Measurements from ENCODE around the gene RPS6KA2.

DNA sequence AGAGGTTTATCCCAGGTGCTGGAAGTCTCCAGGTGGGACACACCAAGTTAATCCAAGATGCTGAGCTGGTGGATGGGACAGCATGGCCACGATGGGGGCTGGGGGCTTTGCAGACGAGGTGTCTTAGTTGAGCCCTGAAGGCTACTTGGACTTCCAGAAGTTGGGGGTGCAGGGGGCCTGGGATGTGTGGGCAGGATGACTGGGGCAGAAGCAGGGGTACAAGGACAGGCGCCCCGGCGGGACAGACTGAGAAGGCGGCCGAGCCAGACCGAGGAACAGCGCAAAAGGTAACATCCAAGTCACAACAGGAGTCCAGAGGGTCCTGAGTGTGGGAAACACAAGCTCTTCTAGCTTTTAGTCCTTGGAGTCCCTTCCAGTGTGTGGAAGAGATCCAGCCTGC lies 64.3 kb downstream of the RPS6KA2 start:
- TF ChIP-seq CTCF (IDR thresholded peaks at IDR 0.05; ENCODE audit: borderline replicate concordance, extremely low read depth, low read length, poor library complexity, severe bottlenecking) (no peak), EZH2 (IDR thresholded peaks at IDR 0.05; ENCODE audit: borderline replicate concordance, low read depth, low read length, severe bottlenecking) (no peak)
